Left kidney (tissue), 8 donors: Measurements from ENCODE around the gene DIO3. TPM values are rescaled to one million over a fixed set of nuclear protein-coding genes. Genes with fewer than 3 reads are reported as not detected.

ENCODE experiments used
- DNase-seq: peaks from one replicate; pipeline ENCODE4 v3.0.0-alpha.2; 2013
- long read RNA-seq, 8 donors: transcript quantifications; one replicate each; lab custom pipeline, GENCODE V29; 2026
- polyA plus RNA-seq: library from polyadenylated mRNA; unstranded; fragments of 120-200 nt; gene quantifications from one replicate; pipeline ENCODE4 v1.2.1, GENCODE V29; 2013; ENCODE audit not compliant: insufficient read length

The DIO3 gene
- polyA plus RNA-seq: 0.17 TPM
- long read RNA-seq, donor 1: 0 reads
- long read RNA-seq, donor 2, partial matches to known transcripts: 0 of 3 reads
- long read RNA-seq, donor 2, other reads (novel, unspliced or antisense): 0 of 3 reads
- long read RNA-seq, donor 3, partial matches to known transcripts: 0 of 1 reads
- long read RNA-seq, donor 3, other reads (novel, unspliced or antisense): 0 of 1 reads
- long read RNA-seq, donor 4: 0 reads
- long read RNA-seq, donor 5, partial matches to known transcripts: 0 of 3 reads
- long read RNA-seq, donor 5, other reads (novel, unspliced or antisense): 0 of 3 reads
- long read RNA-seq, donor 6: 0 reads
- long read RNA-seq, donor 7, partial matches to known transcripts: 0 of 1 reads
- long read RNA-seq, donor 7, other reads (novel, unspliced or antisense): 0 of 1 reads
- long read RNA-seq, donor 8: 0 reads

- no peak for DNase-seq
Observed at GRCh38 chr14:101561145-101561896, at the start of gene DIO3. Gene DIO3 (plus strand): TSS chr14:101561495.

- no peak for DNase-seq
Observed at GRCh38 chr14:101511620-101512375, 49.5 kb upstream of the DIO3 start.

- DNase-seq: no peak
Observed at GRCh38 chr14:101512376-101512695, 49.0 kb upstream of the DIO3 start.

GRCh38 chr14:101514136-101514535 lies 47.2 kb upstream of the DIO3 start:
- no peak for DNase-seq

GRCh38 chr14:101516401-101516800 lies 44.9 kb upstream of the DIO3 start:
- DNase-seq: no peak

- no peak for DNase-seq
Observed at GRCh38 chr14:101518611-101519473, 42.5 kb upstream of the DIO3 start.

GRCh38 chr14:101520621-101521472 lies 40.4 kb upstream of the DIO3 start:
- DNase-seq: no peak

GRCh38 chr14:101521473-101521915 lies 39.8 kb upstream of the DIO3 start:
- no peak for DNase-seq

GRCh38 chr14:101521978-101522377 lies 39.3 kb upstream of the DIO3 start:
- no peak for DNase-seq

GRCh38 chr14:101525640-101526527 lies 35.4 kb upstream of the DIO3 start:
- DNase-seq: no peak

- no peak for DNase-seq
Observed at GRCh38 chr14:101527987-101528386, 33.3 kb upstream of the DIO3 start.

GRCh38 chr14:101529079-101529478 lies 32.2 kb upstream of the DIO3 start:
- no peak for DNase-seq

GRCh38 chr14:101534198-101534597 lies 27.1 kb upstream of the DIO3 start:
- DNase-seq: no peak

GRCh38 chr14:101535232-101535631 lies 26.1 kb upstream of the DIO3 start:
- DNase-seq: no peak

GRCh38 chr14:101535701-101536207 lies 25.5 kb upstream of the DIO3 start:
- DNase-seq: no peak

GRCh38 chr14:101537286-101537685 lies 24.0 kb upstream of the DIO3 start:
- no peak for DNase-seq

- no peak for DNase-seq
Observed at GRCh38 chr14:101538878-101539277, 22.4 kb upstream of the DIO3 start.

GRCh38 chr14:101539880-101540279 lies 21.4 kb upstream of the DIO3 start:
- DNase-seq: no peak
